Astrocyte of the cerebellum (primary cell): ENCODE data around the gene GPHN.
A peak's percentile ranks its signal among the peaks of the same experiment; 100 is the strongest.

Source experiments
- DNase-seq: peaks from one replicate; pipeline ENCODE4 v3.0.0-alpha.2; 2011; ENCODE audit warnings: low read depth
- H3K4me3 ChIP-seq: 2 replicates; pipeline ENCODE4 v1.5.1; 2011; ENCODE audit warnings: mild to moderate bottlenecking, low read depth, low read length, moderate library complexity
- in situ Hi-C: cut with HindIII; loops from 2 replicates; pipeline ENCODE4 v1.10.0; 2017; ENCODE audit warnings: low sequenced_read_pairs
- TF ChIP-seq, protein P1 (sequence below): IDR thresholded peaks from 2 replicates; pipeline ENCODE4 v1.5.1; 2012; ENCODE audit warnings: low read length, low read depth, moderate library complexity, mild to moderate bottlenecking; ENCODE audit errors: missing control alignments

GPHN gene

GRCh38 chr14:66972469-66972868 lies 464.5 kb downstream of the GPHN start:
- in situ Hi-C loops, result no loop called here
- TF ChIP-seq, protein P1, sequence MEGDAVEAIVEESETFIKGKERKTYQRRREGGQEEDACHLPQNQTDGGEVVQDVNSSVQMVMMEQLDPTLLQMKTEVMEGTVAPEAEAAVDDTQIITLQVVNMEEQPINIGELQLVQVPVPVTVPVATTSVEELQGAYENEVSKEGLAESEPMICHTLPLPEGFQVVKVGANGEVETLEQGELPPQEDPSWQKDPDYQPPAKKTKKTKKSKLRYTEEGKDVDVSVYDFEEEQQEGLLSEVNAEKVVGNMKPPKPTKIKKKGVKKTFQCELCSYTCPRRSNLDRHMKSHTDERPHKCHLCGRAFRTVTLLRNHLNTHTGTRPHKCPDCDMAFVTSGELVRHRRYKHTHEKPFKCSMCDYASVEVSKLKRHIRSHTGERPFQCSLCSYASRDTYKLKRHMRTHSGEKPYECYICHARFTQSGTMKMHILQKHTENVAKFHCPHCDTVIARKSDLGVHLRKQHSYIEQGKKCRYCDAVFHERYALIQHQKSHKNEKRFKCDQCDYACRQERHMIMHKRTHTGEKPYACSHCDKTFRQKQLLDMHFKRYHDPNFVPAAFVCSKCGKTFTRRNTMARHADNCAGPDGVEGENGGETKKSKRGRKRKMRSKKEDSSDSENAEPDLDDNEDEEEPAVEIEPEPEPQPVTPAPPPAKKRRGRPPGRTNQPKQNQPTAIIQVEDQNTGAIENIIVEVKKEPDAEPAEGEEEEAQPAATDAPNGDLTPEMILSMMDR, result no peak
- no peak overlapping the region for H3K4me3 ChIP-seq
- DNase-seq, result no peak

GRCh38 chr14:66974397-66975025 lies 466.6 kb downstream of the GPHN start:
- in situ Hi-C loops, result no loop called here
- TF ChIP-seq, protein P1, result no peak
- H3K4me3 ChIP-seq, result no peak overlapping the region
- peak; percentile 0 for DNase-seq

DNA sequence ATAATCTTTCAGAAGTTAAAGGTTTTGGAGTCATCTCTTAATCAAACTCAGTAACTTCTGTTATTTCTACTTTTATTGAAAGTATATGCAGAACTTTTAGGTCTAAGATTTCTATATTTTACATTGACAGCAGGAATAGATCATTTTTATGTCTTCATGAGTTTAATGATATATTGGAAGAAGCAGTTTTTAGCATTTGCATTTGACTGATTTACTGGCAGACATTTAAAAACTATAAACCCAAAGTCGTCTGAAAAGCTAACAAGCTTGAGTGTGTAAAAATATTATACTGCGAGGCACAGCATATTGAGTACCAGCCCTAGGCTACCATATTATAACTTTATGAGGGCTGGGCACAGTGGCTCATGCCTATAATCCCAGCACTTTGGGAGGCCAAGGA lies 467.3 kb downstream of the GPHN start:
- DNase-seq, result no peak
- in situ Hi-C loops, result no loop called here
- TF ChIP-seq, protein P1, result no peak
- H3K4me3 ChIP-seq, result no peak overlapping the region

GRCh38 chr14:66979101-66979974 lies 471.4 kb downstream of the GPHN start:
- in situ Hi-C loops, result no loop called here
- TF ChIP-seq, protein P1, result no peak

DNA sequence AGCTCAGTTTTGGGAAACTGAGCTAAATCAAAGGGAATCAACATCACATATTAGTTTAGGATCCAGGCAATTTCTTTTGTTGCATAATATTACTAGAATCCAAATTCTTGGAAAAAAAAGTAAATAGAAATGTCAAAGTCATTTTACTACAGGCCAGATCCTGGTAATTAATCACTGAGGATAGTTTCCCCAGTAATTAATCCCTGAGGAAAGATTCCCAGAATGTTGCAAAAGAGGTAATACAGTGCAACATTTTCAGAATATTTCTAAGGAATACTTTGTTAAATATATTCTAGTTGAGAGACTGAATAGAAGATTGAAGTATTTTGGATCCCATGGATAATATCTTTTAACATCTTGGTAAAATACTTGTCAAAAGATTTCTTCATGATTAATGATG lies 474.3 kb downstream of the GPHN start:
- TF ChIP-seq, protein P1, result no peak
- no peak overlapping the region for H3K4me3 ChIP-seq
- DNase-seq, result no peak
- in situ Hi-C loops, result no loop called here

More at GRCh38 chr14:66979101-66979974, 471.4 kb downstream of the GPHN start:
- DNase-seq, result no peak
- H3K4me3 ChIP-seq, result no peak overlapping the region

- TF ChIP-seq, protein P1, result no peak
- in situ Hi-C loops, result no loop called here
- no peak for DNase-seq
- no peak overlapping the region for H3K4me3 ChIP-seq
Measured at GRCh38 chr14:66992776-66993175, 484.8 kb downstream of the GPHN start.
